Articular chondrocyte of knee joint (primary cell): ENCODE measurements around the gene RAB1B. TPM values are rescaled to one million over a fixed set of nuclear protein-coding genes. Genes with fewer than 3 reads are reported as not detected.

Experiments
- total RNA-seq: library from RNA; depleted of rRNA; stranded (reverse); fragments of >200 nt; gene quantifications from 2 replicates; pipeline ENCODE4 v1.2.3, GENCODE V29; 2012

The RAB1B gene
- 74.4 and 77.1 TPM in 2 replicates for total RNA-seq

DNA sequence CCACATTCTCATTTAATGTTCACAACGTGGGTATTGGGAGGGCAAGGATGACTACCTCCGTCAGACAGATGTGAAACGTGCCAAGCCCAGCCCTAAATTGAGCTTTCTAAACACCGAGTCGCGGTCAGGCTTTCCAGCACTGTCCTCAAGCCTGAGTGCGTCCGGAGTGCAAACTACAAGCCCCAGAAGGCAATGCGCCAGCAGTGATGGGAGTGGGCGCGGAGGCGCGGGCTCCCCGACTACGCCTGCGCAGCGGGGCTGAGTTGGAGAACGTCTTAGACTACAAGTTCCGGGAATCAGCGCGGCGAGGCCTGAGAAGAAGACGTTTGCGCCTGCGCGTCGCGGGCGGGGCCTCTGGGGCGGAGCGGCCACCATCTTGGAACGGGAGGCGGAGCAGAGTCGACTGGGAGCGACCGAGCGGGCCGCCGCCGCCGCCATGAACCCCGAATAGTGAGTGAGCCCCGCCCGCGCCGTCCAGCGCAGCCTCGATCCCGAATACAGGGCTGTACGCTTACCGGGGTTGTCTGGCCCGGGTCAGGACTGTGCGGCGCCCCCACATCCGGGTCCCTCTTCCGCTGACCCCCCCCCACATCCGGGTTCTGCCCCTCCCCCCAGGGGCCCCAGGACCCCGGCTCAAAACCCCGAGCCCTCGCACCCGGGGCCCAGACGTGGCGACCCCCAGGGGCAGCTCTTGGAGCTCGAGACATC is at the start of gene RAB1B:
Gene RAB1B, plus strand, starts transcription at position 396 of the 708 bp plus-strand sequence. Its CDS starts 41 bp downstream, at position 437.

DNA sequence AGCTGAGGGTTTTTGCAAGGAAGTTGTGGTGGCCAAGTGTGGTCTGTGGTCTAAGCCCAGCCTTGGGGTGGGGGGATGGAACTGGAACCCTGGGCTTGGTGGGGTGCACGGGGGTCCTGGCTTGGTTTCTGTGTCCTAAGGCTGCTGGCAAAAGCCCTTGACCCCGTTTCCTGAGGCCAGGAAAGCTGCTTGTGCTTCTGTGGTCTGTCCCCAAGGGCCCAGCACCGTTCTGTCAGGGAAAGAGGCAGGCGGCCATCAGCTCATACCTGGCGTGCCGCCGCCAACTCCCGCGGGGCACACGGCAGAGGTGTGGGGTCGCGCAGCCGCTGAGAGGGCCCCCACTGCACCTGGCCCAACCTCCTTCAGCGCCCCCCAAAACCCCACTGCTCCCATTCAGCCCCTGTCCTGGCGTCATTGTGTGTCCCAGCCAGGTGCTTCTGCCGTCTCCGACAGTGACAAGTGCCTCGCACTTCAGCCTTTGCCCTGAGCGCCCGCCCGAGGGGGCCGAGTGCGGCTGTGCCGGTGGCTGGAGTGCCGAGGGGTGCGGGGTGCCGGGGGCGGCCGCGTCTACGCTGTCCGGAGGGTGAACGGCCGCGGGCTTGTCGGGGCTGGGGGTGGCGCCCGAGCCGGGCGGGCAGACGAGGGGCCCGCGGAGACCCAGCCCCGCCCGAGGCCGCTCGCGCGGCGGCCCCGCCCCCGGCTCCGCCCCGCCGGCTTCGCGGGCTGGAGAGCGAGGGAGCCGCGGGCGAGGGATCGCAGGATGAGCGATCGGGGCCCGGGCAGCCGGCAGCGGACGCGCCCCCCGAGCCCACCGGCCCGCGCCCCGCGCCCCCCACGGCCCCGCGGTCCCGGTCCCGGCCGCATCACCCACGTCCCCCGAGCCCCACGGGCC is 9.3 kb downstream of the RAB1B start, which contains the start of gene CNIH2:
Gene CNIH2, plus strand, starts transcription at position 705 of the 892 bp plus-strand sequence. CDS start 282 bp downstream, outside the sequence.

DNA sequence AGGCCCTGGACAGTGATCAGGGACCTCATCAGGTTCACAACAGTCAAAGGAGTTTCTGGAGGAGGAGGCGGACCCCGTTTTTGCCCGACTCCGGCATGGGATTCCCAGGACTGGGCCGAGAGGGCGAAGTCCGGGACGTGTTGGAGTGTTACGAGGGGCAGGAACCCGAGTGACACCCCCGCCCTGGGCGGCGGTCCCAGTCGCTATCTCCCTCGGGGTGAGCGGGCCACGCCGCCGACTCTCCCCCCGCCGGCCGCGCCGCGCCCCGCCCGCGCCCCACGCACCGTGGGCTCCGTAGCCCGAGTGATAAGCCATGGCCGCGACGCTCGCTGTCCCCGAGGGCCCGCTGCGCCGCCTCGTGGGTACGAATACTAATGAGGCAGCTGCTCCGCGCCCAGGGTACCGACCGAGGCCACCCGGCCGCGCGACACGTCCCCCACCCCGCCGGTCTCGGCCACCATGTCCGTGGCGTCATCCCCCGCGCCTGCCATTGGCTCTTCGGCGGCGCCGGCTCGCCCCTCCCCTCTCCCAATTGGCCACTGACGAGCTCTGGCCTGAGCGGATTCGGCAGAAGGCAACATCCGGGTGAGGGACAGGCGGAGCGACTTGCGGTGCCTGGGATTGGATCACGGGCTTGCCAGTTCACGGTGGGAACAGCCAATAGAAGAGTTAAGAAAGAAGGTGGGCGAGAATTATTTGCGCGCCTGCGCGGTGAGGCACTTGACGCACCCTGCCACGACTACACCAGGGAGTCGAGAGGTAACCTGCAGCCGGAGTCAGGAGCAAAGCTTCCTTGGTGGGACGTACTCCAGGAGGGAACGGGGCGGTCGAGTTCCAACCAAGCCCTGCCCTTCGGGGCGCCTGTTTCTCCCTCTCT is 20.5 kb downstream of the RAB1B start, which contains the start of gene YIF1A:
Gene YIF1A, minus strand, starts transcription at position 473 of the 877 bp plus-strand sequence. Its CDS starts 158 bp downstream, at position 315.

DNA sequence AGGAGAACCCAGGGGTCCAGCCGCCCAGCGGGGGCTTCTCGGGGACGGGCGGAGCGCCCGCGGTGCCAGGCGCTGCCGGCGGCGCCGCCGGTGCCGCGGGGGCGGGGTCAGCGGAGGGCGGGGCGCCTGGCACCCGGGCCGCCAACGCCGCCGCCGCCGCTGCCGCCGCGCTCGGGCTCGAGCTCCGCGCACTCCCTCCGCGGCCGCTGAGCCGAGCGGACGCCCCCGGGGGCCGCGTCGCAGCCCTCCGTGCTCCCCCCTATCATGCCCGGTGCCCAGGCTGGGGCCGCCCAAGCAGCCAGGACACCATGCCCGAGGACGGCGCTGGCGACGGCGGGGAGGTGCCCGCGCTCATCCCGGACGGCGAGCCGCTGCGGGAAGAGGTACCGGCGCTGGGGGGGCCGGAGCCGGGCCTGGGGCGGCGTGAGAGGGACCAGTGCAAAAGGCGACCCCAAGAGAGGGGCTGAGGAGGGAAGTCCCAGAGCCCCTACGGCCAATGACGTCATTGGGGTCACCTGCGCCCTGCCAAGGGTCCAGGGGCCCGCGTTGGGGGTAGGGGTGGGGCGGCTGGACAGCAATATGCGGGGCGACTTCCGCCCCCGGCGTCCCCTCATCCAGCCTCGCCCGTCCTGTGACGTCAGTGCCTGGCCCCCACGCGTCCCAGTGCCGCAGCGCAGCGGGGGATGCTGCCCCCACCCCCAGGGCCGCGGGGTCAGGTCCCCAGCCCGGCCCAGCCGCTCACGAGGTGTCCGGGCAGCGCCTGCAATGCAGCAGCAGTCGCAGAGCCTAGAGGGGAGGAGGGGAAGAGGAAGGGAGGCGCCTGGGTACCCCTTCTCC is 23.5 kb downstream of the RAB1B start, which contains the start of gene TMEM151A:
Gene TMEM151A, plus strand, starts transcription at position 189 of the 837 bp plus-strand sequence. Its CDS starts 120 bp downstream, at position 309.

DNA sequence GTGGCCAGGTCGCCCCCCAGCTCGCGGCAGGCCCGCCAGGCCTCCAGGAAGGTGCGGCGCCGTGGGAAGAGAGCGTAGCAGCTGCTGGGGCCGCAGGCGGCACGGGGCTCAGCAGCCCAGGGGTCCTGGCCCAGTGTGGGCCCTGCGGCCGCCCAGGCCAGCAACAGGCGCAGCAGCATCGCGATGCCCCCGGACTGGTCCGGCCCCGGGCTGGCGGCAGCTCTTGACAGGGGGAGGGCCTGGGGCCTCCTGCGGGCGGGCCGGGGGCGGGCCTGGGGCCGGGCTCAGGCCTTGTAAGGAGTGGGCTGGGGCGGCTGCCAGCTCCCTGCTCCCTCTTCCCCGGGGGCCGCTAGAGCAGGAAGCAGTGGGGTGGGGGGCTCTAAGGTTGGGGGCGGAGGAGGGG is 48.4 kb downstream of the RAB1B start, which contains the start of gene CD248:
Gene CD248, minus strand, starts transcription at position 196 of the 403 bp plus-strand sequence. Its CDS starts 17 bp downstream, at position 179.

Other genes starting within 250 kb of the RAB1B start
- gene CATSPER1, start 242.2 kb upstream of the RAB1B start, total RNA-seq: 0.26 and 0.43 TPM in 2 replicates
- gene GAL3ST3, start 219.5 kb upstream of the RAB1B start, total RNA-seq: 0.32 TPM in 1 of 2 replicates, not detected in the other
- gene SF3B2, start 216.3 kb upstream of the RAB1B start, total RNA-seq: 116 and 131 TPM in 2 replicates
- 29.5 and 36.6 TPM in 2 replicates for gene PACS1, start 198.4 kb upstream of the RAB1B start, total RNA-seq
- gene KLC2, start 10.9 kb upstream of the RAB1B start, total RNA-seq: 11.1 and 12.5 TPM in 2 replicates
- gene CNIH2, start 9.5 kb downstream of the RAB1B start, total RNA-seq: 0.22 TPM in 1 of 2 replicates, not detected in the other
- gene YIF1A, start 20.5 kb downstream of the RAB1B start, total RNA-seq: 99.6 and 122 TPM in 2 replicates
- gene TMEM151A, start 23.3 kb downstream of the RAB1B start, total RNA-seq: 0.26 and 0.32 TPM in 2 replicates
- 29.1 and 39.1 TPM in 2 replicates for gene CD248, start 48.4 kb downstream of the RAB1B start, total RNA-seq
- gene RIN1, start 67.8 kb downstream of the RAB1B start, total RNA-seq: 22.7 and 23.1 TPM in 2 replicates
- 36.4 and 38.0 TPM in 2 replicates for gene BRMS1, start 76.5 kb downstream of the RAB1B start, total RNA-seq
- gene B4GAT1, start 79.0 kb downstream of the RAB1B start, total RNA-seq: 14.5 and 18.1 TPM in 2 replicates
- gene SLC29A2, start 103.1 kb downstream of the RAB1B start, total RNA-seq: 0.11 and 0.13 TPM in 2 replicates
- gene NPAS4, start 152.4 kb downstream of the RAB1B start, total RNA-seq: under 0.01 TPM in 1 of 2 replicates, not detected in the other
- gene MRPL11, start 170.2 kb downstream of the RAB1B start, total RNA-seq: 36.5 and 45.6 TPM in 2 replicates
- 8.8 and 10.1 TPM in 2 replicates for gene PELI3, start 198.3 kb downstream of the RAB1B start, total RNA-seq
- 27.1 and 33.2 TPM in 2 replicates for gene DPP3, start 211.8 kb downstream of the RAB1B start, total RNA-seq
- gene BBS1, start 242.0 kb downstream of the RAB1B start, total RNA-seq: 37.8 and 52.4 TPM in 2 replicates